CD4-positive, alpha-beta T cell treated with Interleukin-10 for 1 hour (primary cell): ENCODE measurements around the gene THOC7.

Experiments
- DNase-seq: peaks from one replicate; pipeline ENCODE4 v3.0.0-alpha.2; 2020

The THOC7 gene

DNA sequence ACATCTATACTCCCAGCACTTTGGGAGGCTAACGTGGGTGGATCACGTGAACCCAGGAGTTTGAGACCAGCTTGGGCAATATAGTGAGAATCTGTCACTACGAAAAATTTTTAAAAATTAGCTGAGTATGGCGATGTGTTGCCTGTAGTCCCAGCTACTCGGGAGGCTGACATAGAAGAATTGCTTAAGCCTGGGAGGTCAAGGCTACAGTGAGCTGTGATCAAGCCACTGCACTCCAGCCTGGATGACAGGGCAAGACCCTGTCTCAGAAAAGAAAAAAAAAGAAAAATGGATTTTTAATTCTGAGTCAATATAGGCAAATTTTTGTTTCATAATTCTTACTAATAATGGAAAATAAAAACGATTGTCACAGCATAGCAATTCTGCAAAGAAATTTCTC is 31.2 kb downstream of the THOC7 start:
- DNase-seq = no peak

DNA sequence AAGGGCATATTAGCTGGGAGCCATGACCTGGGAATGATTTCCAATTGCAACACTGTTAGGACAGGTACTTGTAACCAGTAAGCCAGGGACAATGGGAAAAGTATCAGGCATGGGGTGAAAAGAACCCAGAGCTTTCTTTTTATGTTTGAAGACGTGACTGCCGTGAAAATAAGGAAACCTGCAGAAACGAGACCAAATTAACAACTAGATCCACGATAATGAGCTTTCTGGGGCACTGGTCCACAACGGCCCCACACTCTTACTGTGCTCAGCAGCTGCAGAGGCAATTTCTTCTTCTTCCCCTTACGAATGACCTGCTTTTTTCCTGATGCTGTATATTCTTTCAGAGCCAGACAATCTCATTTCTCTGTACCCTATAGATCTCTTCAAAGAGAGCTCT is 33.1 kb downstream of the THOC7 start:
- DNase-seq = no peak

DNA sequence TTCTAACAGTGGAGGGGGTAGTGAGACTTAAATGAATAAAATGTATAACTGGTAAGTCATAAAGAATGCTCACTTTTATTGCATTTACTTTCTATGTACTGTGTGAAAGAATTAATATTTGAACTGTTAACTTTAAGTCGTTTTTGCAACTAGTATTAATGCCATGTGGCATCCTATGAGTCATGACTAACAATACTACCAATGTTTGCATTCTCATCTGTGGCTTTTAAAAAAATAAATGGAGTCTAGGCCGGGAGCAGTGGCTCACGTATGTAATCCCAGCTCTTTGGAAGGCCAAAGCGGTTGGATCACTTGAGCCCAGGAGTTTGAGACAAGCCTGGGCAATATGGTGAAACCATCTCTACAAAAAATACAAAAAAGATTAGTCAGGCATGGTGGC is 39.3 kb downstream of the THOC7 start:
- no peak for DNase-seq

DNA sequence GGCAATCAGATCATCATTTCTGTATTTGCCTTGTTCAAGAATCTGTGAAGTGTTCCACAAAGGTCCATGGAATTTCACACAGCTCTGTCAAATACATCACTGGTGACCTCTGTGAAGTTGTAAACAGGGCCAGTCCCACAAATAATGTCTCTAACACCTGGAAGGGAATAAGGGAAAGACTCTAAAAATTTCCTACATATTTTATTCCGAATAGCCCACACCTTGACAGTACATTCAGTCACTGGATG is 44.5 kb downstream of the THOC7 start, which contains the start of gene C3orf49:
Gene C3orf49, plus strand, starts transcription at position 149 of the 248 bp plus-strand sequence. CDS start 173 bp downstream, outside the sequence.
- no peak for DNase-seq

DNA sequence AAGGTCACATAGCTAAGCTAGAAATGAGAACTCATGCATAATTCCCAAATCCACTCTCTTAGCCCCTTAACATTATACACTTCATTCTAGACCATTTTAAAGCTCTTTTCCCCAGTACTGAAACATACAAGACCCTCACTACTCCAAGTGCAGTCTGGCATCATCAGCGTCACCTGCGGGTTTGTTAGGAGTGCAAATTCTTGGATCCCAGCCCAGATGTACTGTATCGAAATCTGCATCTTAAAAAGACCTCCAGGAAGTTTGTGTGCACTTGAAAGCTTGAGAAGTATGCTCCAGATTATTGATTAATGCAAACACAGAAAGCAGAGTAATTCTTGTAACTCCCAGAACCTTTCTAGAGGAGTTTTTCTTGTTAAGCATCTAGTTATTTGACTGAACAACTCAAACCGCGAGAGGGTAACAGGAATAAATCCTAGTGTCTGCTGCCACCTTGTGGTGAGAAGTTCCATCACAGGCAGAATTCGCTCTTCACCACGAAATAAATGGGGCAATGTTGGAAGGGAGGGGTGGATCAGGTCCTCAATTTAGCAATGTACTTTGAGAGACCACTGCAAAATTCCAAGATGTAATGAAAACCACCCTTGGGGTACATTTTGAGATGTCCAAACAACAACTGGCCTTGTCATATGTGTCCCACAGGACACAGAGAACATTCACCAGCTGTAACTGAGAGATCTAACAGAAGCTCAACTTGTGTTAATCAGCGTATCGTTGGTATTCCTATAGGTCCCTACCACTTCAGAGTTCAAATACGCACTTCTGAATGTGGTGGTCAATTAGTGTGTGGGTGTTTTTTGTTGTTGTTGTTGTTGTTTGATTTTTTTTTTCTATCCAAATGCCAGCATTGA is 45.1 kb downstream of the THOC7 start:
- DNase-seq = peak; percentile 69

DNA sequence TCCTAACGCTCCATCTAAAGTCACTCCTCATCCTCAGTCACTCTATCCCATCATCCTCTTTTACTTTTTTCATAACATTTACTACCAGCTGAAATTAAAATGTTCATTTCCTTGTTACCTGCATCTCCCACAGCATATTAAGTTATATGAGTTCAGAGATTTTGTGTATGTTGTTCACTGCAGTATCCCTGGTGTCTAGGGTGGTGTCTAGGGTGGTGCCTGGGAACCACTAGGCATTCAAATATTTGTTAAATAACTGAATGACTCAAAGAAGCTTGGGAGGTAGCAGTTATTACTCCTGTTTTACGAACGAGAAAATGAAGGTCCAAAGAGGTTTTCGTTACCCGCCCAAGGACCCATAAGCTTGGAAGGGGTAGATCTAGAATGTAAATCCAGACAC is 46.4 kb downstream of the THOC7 start:
- no peak for DNase-seq

DNA sequence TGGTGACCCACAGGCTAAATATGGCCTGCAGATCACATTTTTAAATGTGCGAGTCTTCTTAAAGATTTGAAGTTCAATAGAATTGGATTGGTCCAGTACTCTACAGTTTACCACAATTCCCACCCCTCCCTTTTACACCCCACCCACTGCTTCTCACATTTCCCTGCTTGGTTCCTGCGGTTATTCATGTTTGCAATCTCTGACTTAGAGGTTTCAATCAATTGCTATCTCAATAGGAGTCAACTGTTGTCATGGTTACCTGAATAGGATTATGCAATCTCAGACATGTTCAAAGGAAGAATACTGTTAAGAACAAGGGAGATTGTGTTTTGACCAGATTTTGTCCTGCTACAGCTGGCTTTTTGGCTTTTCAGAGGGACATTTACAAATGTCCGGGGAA is 49.4 kb downstream of the THOC7 start:
- DNase-seq = no peak

DNA sequence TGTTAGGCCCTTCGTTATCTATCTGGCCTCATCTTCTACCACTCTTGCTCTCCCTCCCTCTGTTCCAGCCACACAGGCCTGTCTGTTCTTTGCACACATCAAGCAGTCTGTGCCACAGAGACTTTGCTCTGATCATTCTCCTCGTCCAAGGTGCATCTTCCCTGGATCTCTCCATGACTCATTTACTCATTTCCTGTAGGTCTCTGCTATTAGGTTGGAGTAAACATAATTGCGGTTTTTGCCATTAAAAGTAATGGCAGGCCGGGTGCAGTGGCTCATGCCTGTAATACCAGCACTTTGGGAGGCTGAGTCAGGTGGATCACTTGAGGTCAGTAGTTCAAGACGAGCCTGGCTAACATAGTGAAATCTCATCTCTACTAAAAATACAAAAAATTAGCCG is 54.0 kb downstream of the THOC7 start:
- DNase-seq = no peak

DNA sequence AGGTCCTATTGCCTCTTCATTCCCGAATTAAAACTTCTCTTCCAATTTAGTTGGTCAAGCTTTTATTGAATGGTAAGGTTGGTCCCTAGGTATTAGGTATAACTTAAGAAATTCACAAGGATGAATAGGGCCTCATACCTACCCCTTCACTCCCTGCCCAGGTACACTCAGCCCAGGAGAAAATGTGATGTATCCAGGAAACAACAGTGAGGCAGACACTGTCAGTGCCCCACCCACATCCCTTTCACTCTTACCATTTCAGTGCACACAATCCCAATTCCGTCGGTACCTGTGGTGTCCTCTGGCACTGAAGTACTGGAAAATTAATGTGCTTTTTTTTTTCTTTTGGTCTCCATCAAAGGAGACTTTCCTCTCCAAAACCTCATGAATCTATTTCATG is 55.0 kb downstream of the THOC7 start:
- DNase-seq = no peak

DNA sequence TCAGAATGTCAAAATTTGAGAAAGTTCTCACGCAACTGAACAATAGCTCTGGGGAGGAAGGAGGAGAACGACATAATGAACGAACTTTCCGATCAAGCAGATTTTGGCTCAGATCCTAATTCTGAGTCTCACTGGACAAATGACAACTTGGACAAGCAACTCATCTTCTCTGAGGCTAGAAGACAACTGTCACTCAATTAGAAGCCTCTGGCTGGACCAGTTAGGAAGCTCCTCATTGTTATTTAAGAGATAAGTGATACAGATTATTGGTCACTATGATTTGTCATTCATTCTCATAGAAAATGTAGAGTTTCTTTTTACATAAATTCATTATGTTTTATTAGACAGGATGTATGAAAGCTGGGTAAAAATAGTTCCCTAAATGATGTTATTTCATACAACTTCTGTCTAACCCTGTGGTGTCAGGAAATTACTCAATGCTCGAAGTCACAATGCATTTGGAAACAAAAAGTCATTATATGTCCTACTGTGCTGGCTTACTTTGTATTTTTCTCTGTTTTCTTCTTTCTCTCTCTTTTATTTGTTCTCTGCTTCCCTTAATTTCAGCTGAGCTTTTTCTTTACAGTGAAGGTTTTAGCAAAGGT is 55.5 kb downstream of the THOC7 start:
- no peak for DNase-seq

DNA sequence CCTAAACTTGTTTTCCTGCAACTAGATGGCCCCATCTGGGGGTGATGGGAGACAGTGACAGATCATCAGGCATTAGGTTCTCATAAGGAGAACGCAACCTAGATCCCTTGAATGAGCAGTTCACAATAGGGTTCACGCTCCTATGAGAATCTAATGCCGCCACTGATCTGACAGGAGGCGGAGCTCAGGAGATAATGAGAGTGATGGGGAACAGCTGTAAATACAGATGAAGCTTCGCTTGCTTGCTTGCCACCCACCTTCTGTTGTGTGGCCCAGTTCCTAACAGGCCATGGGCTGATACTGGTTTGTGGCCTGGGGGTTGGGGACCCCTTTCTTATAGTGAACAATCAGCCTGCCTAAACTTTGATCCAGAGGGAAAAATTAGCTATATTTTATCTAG is 59.7 kb downstream of the THOC7 start:
- no peak for DNase-seq

DNA sequence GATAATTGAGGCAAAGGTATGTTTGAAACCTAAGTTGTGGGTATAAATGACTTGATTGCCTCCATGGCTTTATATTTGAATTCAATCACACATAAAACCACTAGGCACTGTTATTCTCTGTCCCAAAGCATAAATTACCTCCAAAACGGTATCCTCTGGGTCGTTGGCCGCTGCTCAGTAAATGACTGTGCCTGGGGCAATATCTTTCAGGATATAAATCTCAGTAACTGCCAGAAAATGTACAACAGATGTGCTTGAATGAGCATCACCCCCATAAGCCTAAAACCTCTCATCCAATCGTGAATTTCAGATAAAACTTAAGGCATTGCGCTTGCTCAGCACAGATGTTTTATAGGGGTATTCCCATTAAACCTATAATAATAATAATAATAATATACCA is 63.5 kb downstream of the THOC7 start:
- DNase-seq = no peak

DNA sequence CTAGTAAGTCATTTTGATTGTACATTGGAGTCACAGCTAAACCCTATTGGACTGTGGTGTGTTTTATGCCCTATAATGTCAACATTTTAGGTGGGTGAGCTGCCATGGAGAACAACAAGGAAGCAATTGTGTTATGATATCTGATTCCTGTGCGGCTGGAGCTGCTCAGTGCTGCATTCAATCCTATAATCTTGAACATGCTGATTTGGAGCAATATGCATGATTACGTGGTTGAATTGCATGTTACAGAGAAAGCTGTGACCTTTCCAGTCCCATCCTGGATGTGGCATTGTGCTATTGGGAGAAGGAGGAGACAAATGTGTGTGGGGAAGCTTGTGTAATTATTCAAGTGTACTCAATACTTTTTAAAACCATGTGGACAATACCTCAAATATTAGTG is 64.7 kb downstream of the THOC7 start:
- DNase-seq = no peak

DNA sequence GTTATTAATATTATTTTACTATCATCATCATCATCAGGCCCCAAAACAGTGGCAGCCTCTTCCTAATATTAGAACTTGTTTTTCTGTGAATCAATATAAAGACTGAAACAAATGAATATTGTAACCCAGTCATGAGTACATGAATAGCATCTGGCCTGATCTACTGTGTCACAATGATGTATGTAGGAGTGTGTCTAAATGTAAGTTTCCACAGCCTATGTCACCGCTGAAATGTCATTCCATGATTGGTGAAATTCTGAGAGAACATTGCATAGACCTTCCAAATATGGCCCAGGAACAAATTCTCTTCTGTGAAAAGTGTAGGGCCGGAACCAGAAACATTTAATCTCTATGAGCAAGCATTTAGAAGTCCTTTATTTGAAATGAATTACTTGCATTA is 65.1 kb downstream of the THOC7 start:
- DNase-seq = no peak

DNA sequence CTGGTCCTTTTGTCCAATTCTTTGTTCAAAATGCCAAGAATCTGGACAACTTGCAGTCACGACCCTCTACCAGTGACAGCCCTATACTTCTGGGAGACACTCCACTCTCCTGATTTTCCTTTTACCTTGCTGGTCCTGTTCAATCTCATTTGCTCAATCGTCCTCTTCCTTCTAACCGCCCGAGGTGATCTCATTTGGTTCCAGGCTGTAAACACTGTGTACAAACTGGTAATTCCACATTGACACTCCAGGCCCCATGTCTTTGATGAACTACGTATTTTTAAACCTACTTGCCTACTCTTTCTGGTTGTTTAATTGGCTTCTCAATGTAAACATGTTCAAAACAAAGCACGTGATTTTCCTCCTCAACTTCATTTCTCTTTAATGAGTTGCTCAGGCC is 68.2 kb downstream of the THOC7 start:
- no peak for DNase-seq

DNA sequence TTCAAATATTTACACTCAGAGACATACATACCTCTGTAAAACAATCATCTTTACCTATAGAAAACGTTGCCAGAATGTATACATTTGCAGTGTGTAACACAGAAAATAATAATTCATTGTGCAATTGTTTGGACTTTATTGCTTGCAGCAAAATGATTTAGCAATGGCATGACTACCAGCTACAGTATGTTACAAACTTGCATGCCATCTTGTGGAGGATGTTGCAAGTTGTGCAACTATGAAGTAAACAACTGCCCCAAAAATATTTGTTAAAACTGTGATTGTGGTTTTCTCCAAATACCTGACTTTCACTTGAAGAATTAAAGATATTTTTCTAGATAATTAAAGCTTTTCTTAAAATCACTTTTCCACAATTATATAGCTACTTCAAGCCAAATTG is 71.6 kb downstream of the THOC7 start:
- DNase-seq = no peak
